K562 (cell line): ENCODE data around the gene ADD1. TPM values are rescaled to one million over a fixed set of nuclear protein-coding genes. Genes with fewer than 3 reads are reported as not detected.

Experiments
- MGA ChIP-seq: fragments of 450-650 bp; IDR thresholded peaks from 2 replicates; pipeline ENCODE4 v1.6.1; 2016; ENCODE audit warnings: mild to moderate bottlenecking, moderate library complexity
- polyA plus RNA-seq, 8 experiments: library from polyadenylated mRNA; depleted of rRNA in 4 of 8; stranded (reverse) in 5 of 8; unstranded in 3 of 8; fragments of >200 nt; fragmentation: Nextera tagmentation in 2 of 8; fragmentation: Illumina TruSeq in 1 of 8; extraction: Ambion mirVana in 2 of 8; extraction: Trizol in 1 of 8; gene quantifications; 2 replicates each; pipeline versions ENCODE4 v1.2.1 to v1.2.3, GENCODE V29; 2011 to 2014; ENCODE audit warnings: inconsistent platforms in 1 of 8, missing spikeins in 1 of 8
- total RNA-seq, 7 experiments: library from RNA; depleted of rRNA in 6 of 7; stranded (reverse); fragments of >200 nt in 6 of 7; fragmentation: Illumina TruSeq in 2 of 7; extraction: Trizol in 2 of 7; gene quantifications; 2 replicates each; pipeline versions ENCODE4 v1.2.1 to v1.2.3, GENCODE V29; 2011 to 2021; ENCODE audit warnings: low replicate concordance in 1 of 7

ADD1 gene
- total and polyA plus RNA-seq, 9 of the 15 experiments (the other 6 are each of a cell fraction or from before 2014, with no cell fraction given), result 17.5 to 153 (median 74.0) TPM

GRCh38 chr4:2900741-2901140 lies 57.1 kb downstream of the ADD1 start (continued):
- TF ChIP-seq MGA, result no peak
